WTC11 (cell line): ENCODE data around the gene DGKG. TPM values are rescaled to one million over a fixed set of nuclear protein-coding genes. Genes with fewer than 3 reads are reported as not detected.

ENCODE experiments used
- ATAC-seq: fragments of 200-7000 bp; cut with Tn5 transposase; 2 replicates; pipeline ENCODE4 v1.10.0; 2021; ENCODE audit warnings: mild to moderate bottlenecking, moderate library complexity
- CTCF ChIA-PET: fragments of 300-600 bp; sonication (Branson Sonifier 250); formaldehyde crosslinking; loops from one replicate; lab custom pipeline; 2021; ENCODE audit warnings: antibody characterized with exemption; lab: Charles Lee
- POLR2A ChIA-PET: fragments of 350-600 bp; sonication (Branson Sonifier 250); formaldehyde crosslinking; loops from one replicate; lab custom pipeline; 2021; ENCODE audit warnings: antibody characterized with exemption; lab: Charles Lee
- DNase-seq: peaks from one replicate; pipeline ENCODE4 v3.0.0; 2021; ENCODE audit warnings: low spot score
- H3K27ac Mint-ChIP-seq: 2 replicates; pipeline ENCODE4 v1.8.0; 2021; ENCODE audit warnings: mixed read lengths
- H3K27me3 Mint-ChIP-seq: 2 replicates; pipeline ENCODE4 v1.8.0; 2021; ENCODE audit warnings: low read depth, mild to moderate bottlenecking, moderate library complexity, mixed read lengths
- H3K36me3 Mint-ChIP-seq: 2 replicates; pipeline ENCODE4 v1.8.0; 2021; ENCODE audit warnings: mixed read lengths
- H3K4me1 Mint-ChIP-seq: 2 replicates; pipeline ENCODE4 v1.8.0; 2022; ENCODE audit warnings: mixed read lengths
- H3K4me3 Mint-ChIP-seq: 2 replicates; pipeline ENCODE4 v1.8.0; 2021; ENCODE audit warnings: mild to moderate bottlenecking, moderate library complexity, mixed read lengths
- H3K9me3 Mint-ChIP-seq: 2 replicates; pipeline ENCODE4 v1.8.0; 2021; ENCODE audit warnings: mixed read lengths
- CDX4 ChIP-seq: fragments of 250-450 bp; sonication (Bioruptor Pico); IDR thresholded peaks from 2 replicates; pipeline ENCODE4 v1.9.0; 2021; ENCODE audit warnings: moderate library complexity, mild to moderate bottlenecking, inconsistent platforms, borderline replicate concordance
- EMX1 ChIP-seq: fragments of 250-450 bp; sonication (Bioruptor Pico); IDR thresholded peaks from 2 replicates; pipeline ENCODE4 v1.8.0; 2021; ENCODE audit warnings: mild to moderate bottlenecking
- GTF2I ChIP-seq: fragments of 250-450 bp; sonication (Bioruptor Pico); conservative IDR thresholded peaks from 2 replicates; pipeline ENCODE4 v1.4.0; 2021; ENCODE audit warnings: mild to moderate bottlenecking
- JUN ChIP-seq: sonication (generic); formaldehyde crosslinking; IDR thresholded peaks from 2 replicates; pipeline ENCODE4 v1.8.0; 2023; ENCODE audit warnings: mild to moderate bottlenecking, missing genetic modification reagents
- MLX ChIP-seq: sonication (generic); formaldehyde crosslinking; IDR thresholded peaks from 2 replicates; pipeline ENCODE4 v1.8.1; 2023; ENCODE audit warnings: mild to moderate bottlenecking, missing genetic modification reagents, moderate library complexity
- NR3C1 ChIP-seq: sonication (generic); formaldehyde crosslinking; conservative IDR thresholded peaks from 2 replicates; pipeline ENCODE4 v1.8.1; 2023; ENCODE audit warnings: low read depth, mild to moderate bottlenecking, missing genetic modification reagents
- SMAD3 ChIP-seq: sonication (generic); formaldehyde crosslinking; IDR thresholded peaks from 2 replicates; pipeline ENCODE4 v1.8.0; 2022; ENCODE audit warnings: missing genetic modification reagents, mild to moderate bottlenecking, borderline replicate concordance
- USF1 ChIP-seq: sonication (generic); formaldehyde crosslinking; IDR thresholded peaks from 2 replicates; pipeline ENCODE4 v1.8.0; 2022; ENCODE audit warnings: mild to moderate bottlenecking, missing genetic modification reagents
- ZNF138 ChIP-seq: sonication (generic); formaldehyde crosslinking; conservative IDR thresholded peaks from 2 replicates; pipeline ENCODE4 v1.8.1; 2022; ENCODE audit warnings: mild to moderate bottlenecking, moderate library complexity, missing genetic modification reagents
- ZNF263 ChIP-seq: sonication (generic); formaldehyde crosslinking; IDR thresholded peaks from 2 replicates; pipeline ENCODE4 v1.8.1; 2022; ENCODE audit warnings: low read depth, mild to moderate bottlenecking, moderate library complexity, missing genetic modification reagents
- ZNF423 ChIP-seq: fragments of 250-450 bp; sonication (Bioruptor Pico); IDR thresholded peaks from 2 replicates; pipeline ENCODE4 v2.1.2; 2022; ENCODE audit warnings: mild to moderate bottlenecking, moderate library complexity
- total RNA-seq: library from RNA; stranded (reverse); gene quantifications from 3 replicates; pipeline ENCODE4 v1.2.3, GENCODE V29; 2021
- TF ChIP-seq, protein P1 (sequence below): sonication (generic); formaldehyde crosslinking; IDR thresholded peaks from 2 replicates; pipeline ENCODE4 v1.8.1; 2023; ENCODE audit warnings: mild to moderate bottlenecking, missing genetic modification reagents, moderate library complexity
- TF ChIP-seq, protein P2 (sequence below): sonication (generic); formaldehyde crosslinking; IDR thresholded peaks from 2 replicates; pipeline ENCODE4 v1.8.0; 2022; ENCODE audit warnings: mild to moderate bottlenecking, missing genetic modification reagents

DGKG gene
- total RNA-seq, 1 experiment from 2014 or later = 0.92 TPM

DNA sequence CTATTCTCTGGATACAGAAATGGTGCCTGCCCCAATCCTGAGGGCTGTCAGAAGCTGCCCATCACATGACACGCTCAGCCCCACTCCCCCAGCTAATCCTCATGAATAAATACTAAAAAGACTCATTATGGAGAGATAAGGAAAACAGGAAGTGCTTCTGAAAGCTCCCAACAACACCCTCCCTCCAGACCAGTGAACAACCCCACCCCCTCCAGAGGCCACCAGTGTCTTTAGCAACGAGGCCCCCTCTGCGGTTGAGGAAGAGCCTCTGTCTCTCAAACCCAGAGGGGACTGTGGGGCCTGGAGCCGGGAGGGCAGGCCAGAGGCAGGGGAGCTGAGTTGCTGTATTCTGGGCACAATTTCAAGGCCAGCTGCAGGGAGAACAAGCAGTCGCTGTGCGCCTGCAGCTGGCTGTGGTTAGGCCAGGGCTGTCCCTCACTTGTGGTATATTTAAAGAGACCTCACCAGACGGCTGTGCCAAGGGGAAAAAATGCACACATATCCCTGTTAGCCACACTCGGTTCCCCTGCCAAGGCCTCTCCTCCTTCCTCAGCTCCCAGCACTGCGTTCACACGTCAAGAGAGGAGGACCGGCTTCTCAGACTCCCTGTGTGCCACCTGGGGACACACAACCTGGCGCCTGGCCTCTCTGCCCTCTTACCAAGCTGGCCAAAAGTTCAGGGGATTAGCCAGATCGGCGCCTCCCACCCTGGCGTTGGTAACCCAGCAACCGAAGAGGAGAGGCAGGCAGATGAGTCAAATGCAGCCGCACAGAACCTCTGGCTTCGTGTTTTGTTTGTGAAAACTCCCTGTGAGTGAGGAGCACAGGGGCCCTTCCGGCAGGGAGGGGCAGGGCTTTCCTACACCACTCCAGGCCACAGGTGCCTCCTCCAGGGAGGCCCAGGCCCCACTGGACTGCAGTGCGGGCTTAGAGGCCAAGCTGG lies 152.0 kb downstream of the DGKG start:
- TF ChIP-seq EMX1 (CRISPR knock-in tag) (no peak), USF1 (CRISPR knock-in tag) (peak; percentile 50; the same call in 1 of the 2 replicates)
- TF ChIP-seq, protein P1, sequence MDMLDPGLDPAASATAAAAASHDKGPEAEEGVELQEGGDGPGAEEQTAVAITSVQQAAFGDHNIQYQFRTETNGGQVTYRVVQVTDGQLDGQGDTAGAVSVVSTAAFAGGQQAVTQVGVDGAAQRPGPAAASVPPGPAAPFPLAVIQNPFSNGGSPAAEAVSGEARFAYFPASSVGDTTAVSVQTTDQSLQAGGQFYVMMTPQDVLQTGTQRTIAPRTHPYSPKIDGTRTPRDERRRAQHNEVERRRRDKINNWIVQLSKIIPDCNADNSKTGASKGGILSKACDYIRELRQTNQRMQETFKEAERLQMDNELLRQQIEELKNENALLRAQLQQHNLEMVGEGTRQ (CRISPR knock-in tag) = peak; percentile 75
- DNase-seq (peak; percentile 26), ATAC-seq (peak; percentile 83)

GRCh38 chr3:186208296-186208989 lies 153.6 kb downstream of the DGKG start:
- H3K27me3 Mint-ChIP-seq = no peaks in the 10 kb centered on the region
- peak overlapping the region; percentile 52; the same call in 1 of the 2 replicates for H3K27ac Mint-ChIP-seq
- no peaks in the 10 kb centered on the region for H3K36me3 Mint-ChIP-seq
- peak overlapping the region; percentile 1; the same call in 1 of the 2 replicates for H3K4me3 Mint-ChIP-seq
- peak; percentile 27; the same call in 1 of the 2 replicates for ATAC-seq
- no peaks in the 10 kb centered on the region for H3K9me3 Mint-ChIP-seq
- CTCF ChIA-PET = interaction anchor here (0.6 to 3.9 kb wide), 20 partner anchors 9 to 332 kb away, joined by 3 to 33 read pairs (median 4); partner anchors contain the start of gene ETV5
- peaks cover 45% of the 10 kb centered on the region for H3K4me1 Mint-ChIP-seq
- TF ChIP-seq GTF2I (CRISPR knock-in tag) (no peak), NR3C1 (CRISPR knock-in tag) (no peak), JUN (CRISPR knock-in tag) (no peak), SMAD3 (CRISPR knock-in tag) (no peak), ZNF263 (CRISPR knock-in tag) (no peak), MLX (CRISPR knock-in tag) (no peak), CDX4 (CRISPR knock-in tag) (no peak), ZNF138 (CRISPR knock-in tag) (no peak), ZNF423 (CRISPR knock-in tag) (no peak)
- TF ChIP-seq, protein P2, sequence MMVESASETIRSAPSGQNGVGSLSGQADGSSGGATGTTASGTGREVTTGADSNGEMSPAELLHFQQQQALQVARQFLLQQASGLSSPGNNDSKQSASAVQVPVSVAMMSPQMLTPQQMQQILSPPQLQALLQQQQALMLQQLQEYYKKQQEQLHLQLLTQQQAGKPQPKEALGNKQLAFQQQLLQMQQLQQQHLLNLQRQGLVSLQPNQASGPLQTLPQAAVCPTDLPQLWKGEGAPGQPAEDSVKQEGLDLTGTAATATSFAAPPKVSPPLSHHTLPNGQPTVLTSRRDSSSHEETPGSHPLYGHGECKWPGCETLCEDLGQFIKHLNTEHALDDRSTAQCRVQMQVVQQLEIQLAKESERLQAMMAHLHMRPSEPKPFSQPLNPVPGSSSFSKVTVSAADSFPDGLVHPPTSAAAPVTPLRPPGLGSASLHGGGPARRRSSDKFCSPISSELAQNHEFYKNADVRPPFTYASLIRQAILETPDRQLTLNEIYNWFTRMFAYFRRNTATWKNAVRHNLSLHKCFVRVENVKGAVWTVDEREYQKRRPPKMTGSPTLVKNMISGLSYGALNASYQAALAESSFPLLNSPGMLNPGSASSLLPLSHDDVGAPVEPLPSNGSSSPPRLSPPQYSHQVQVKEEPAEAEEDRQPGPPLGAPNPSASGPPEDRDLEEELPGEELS (CRISPR knock-in tag) = no peak
- TF ChIP-seq, protein P1 (CRISPR knock-in tag) = no peak
- TF ChIP-seq, all 79 proteins: peak for 0
- POLR2A ChIA-PET = interaction anchor here (0.6 to 1.2 kb wide), 2 partner anchors 10 to 100 kb away, joined by 3 read pairs; partner anchors contain the start of gene ETV5
- DNase-seq = no peak

More for the DNA sequence above, 152.0 kb downstream of the DGKG start:
- H3K27ac Mint-ChIP-seq = peak overlapping the region; percentile 67; the same call in 1 of the 2 replicates
- peaks cover 49% of the 10 kb centered on the region for H3K4me1 Mint-ChIP-seq
- no peaks in the 10 kb centered on the region for H3K27me3 Mint-ChIP-seq
- H3K4me3 Mint-ChIP-seq = no peak overlapping the region
- H3K9me3 Mint-ChIP-seq = no peaks in the 10 kb centered on the region
- H3K36me3 Mint-ChIP-seq = no peaks in the 10 kb centered on the region
- CTCF ChIA-PET = interaction anchor here (0.6 to 3.9 kb wide), 17 partner anchors 9 to 331 kb away, joined by 3 to 33 read pairs (median 6); partner anchors contain the start of gene ETV5
- POLR2A ChIA-PET = interaction anchor here (1.2 kb wide), 1 partner anchor 102 kb away, joined by 3 read pairs; the partner anchor contains the start of gene ETV5
